ENCODE results near the gene OR8U1.

DNA sequence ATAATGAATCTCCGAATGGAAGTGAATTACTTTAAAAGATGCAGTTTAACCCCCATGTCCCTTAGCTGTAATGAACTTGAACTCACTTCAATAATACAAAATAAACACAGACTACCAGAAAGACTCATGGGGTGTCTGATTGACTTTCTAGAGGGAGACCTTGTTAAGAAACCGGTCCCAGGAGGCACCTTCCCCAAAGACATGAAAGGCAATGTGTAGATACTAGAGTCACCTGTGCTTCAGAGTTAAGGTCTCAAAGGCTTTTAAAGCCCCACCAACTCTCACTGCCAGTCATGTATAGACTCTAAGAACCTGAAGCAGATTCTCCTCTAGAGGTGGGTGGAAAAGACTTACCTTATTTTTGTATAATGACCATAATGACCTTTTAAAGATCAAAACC, 21.4 kb upstream of the OR8U1 start, which contains the start of gene OR8J1:
- TF ChIP-seq CTCF (IDR thresholded peaks at IDR 0.05) (no peak), POLR2A (IDR thresholded peaks at IDR 0.05) (no peak)
